Stimulated activated CD4-positive, alpha-beta T cell treated with anti-CD3 and anti-CD28 coated beads, TNF-alpha, amount 100 ng/mL, for 1 hour (primary cell): ENCODE results near the gene ZSWIM6.

Experiments used
- DNase-seq, 3 donors: peaks; one replicate each; pipeline ENCODE4 v3.0.0-alpha.2; 2020; ENCODE audit warnings: low read depth in 3 of 3, low spot score in 1 of 3

ZSWIM6 gene

DNA sequence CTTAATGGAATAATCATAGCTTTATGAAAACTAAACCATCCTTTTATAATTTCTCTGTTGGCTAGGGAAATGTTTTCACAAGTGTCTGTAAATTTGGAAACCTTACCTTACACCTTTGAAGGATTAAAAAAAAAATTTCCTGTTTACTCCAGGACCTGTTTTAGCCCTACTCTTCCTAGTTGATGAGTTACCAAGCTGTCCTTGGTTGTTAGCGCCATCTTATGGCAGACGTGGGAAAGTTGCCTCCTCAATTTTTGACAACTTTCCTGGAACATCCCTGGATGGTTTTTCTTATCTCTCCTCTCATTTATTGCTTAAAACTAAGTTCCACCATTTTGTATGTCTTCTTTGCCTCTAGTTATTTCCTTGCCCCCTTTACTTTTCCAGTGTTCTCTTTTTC is 25.7 kb downstream of the ZSWIM6 start:
- no peak for DNase-seq

DNA sequence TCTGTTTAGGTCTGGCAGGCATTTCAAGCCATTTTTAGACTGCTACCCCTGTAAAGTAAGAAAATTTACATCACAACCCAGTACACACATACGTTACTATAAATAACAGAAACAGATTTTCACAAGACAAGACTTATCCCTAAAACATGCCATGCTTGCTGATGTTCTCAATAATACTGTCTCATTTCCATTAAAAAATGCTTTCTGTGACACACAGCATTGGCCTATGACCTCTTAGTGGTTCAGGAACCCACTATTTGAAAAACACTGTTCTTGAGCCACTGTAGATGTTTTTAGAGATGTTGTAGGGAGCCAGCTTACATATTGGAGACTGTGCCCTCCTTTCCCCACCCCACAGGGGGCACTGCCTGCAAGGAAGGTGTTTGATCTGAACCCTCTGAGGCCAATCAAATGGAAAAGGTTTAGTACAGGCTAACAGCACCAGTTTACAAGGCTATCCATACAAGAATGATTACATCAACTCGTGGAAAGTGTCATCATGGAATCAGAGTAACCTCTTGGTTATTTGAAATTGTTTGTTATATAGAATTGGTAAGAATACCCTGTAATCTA is 30.8 kb downstream of the ZSWIM6 start:
- DNase-seq, result no peak

GRCh38 chr5:61363401-61364114 is 31.5 kb downstream of the ZSWIM6 start:
- DNase-seq, result no peak

GRCh38 chr5:61366497-61367240 is 34.6 kb downstream of the ZSWIM6 start:
- DNase-seq, result no peak

GRCh38 chr5:61370506-61370905 is 38.4 kb downstream of the ZSWIM6 start:
- no peak for DNase-seq

DNA sequence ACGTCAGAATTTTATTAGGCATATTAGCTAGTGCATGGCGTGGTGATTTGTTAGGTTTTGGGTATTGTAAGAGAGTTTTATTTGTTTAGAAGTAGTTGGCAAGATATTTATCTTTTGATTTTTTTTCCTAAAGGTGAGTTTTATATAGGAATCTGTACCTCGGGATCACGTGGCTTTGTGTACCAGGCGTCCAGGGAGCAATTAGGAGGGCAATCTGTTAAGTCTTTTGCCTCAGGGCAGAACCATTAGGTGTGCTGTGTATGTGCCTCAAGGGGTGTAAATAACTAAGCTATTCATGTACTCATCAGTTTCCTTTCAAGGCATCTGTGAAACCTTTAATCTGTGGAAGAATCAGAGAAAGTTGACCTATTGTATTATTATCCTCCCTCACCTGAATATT is 39.4 kb downstream of the ZSWIM6 start:
- DNase-seq, result no peak

- DNase-seq, result no peak
Observed at GRCh38 chr5:61379677-61380076, 47.6 kb downstream of the ZSWIM6 start.

- no peak for DNase-seq
Observed at GRCh38 chr5:61381968-61382367, 49.9 kb downstream of the ZSWIM6 start.

DNA sequence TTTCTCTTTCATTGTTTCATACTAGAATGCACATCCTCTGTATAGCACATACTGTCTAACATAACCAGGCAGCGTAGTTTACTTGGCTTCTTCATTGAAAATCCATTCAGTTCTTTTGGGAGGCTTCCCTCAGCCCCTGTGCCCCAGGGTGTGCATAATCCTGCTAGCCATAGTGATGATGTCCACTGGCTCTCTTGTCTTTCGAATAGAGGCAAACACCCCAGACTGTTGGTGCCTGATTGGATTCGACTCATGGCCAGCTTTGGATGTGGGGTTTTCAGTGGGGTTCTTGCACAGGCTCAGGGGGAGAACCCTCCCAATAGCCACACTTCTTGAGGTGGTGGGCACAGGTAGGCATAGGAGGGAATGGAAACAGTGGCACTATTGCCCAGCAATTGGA is 53.6 kb downstream of the ZSWIM6 start:
- DNase-seq, result no peak

GRCh38 chr5:61386045-61386800 is 54.2 kb downstream of the ZSWIM6 start:
- DNase-seq, result no peak

GRCh38 chr5:61389609-61390008 is 57.6 kb downstream of the ZSWIM6 start:
- no peak for DNase-seq

- no peak for DNase-seq
Observed at GRCh38 chr5:61394078-61394704, 62.1 kb downstream of the ZSWIM6 start.

DNA sequence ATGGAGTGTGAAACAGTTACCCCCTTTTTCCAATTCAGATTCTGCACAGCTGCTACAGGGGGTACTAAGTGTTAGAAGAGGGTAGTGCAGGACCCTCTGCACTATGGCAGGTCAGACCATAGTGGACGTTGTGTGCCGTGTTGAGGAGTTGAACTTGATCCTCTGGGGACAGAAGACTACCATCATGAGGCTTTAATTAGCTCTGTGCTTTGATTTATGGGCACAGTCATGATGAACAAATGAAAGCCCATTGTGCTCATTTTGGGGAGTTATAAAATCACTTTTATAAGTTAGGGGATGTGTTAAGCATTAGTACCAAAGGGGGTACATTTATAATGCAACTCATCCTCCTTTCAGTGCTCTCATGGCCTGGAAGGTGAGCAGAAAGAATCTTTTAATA is 62.7 kb downstream of the ZSWIM6 start:
- no peak for DNase-seq

DNA sequence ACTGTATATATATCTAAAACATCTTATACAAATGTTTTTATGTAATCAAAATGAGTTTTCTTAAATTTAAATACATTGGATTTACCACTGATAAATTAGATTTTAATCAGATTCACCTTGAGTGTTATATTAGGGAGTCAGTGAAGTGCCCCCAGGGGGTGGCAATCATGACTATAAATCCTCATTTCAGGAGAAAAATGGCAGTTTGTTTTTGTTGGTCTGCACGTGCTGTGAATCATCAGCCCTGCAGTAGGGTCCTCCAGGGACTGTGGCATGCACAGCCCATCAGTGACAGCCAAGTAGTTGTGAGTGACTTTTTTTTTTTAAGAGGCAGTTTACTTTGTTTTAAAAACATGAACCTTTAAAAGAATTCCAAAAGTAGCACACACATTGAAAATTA is 65.2 kb downstream of the ZSWIM6 start:
- DNase-seq, result no peak

DNA sequence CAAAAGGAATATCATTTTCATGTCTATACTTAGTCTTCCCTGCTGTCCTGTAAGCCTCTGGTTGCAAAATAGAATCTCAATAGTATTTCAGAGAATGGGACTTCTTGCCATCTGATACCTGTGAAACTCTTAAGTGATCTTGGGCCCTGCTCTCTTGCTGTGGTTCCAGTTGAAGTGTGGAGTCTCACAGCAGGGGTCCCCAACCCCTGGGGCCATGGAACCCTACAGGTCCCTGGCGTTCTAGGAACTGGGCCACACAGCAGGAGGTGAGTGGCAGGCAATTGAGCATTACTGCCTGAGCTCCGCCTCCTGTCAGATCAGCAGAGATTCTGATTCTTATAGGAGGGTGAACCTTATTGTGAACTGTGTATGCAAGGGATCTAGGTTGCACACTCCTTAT is 65.9 kb downstream of the ZSWIM6 start:
- no peak for DNase-seq

GRCh38 chr5:61398440-61398839 is 66.4 kb downstream of the ZSWIM6 start:
- DNase-seq, result no peak

DNA sequence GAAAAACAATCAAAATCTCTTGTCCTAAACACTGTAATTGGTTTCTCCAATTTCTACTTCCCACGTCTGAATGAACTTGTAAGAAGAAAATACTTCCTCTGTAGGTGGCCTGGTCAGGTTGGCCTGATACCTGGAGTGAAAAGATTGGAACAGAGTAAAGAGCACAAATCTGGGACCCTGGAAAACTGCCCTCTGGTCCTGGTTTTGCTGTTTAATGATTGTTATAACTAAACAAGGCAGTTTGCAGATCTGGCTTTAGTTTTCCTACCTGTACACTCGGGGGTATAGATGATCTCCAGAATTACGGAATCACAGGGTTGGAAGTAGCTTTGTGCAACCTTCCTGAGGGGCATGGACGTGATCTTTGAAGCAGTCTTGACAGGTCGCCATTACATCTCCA is 67.6 kb downstream of the ZSWIM6 start:
- DNase-seq, result no peak

- no peak for DNase-seq
Observed at GRCh38 chr5:61401726-61402125, 69.7 kb downstream of the ZSWIM6 start.

GRCh38 chr5:61402244-61402823 is 70.3 kb downstream of the ZSWIM6 start:
- DNase-seq, result no peak

- DNase-seq, result no peak
Observed at GRCh38 chr5:61402970-61403900, 71.2 kb downstream of the ZSWIM6 start.
